HCT116 (cell line): Measurements from ENCODE around the gene ZNF593. TPM values are rescaled to one million over a fixed set of nuclear protein-coding genes. Genes with fewer than 3 reads are reported as not detected.

Experiments used
- ATAC-seq: fragments of 200-7000 bp; cut with Tn5 transposase; 2 replicates; pipeline ENCODE4 v1.9.1; 2020; ENCODE audit warnings: mild to moderate bottlenecking, moderate library complexity
- BruUV-seq: library from RNA; stranded (reverse); fragments of 400-500 nt; replicated peaks from 2 replicates; lab custom pipeline; 2021; lab: Mats Ljungman, UMichigan
- CTCF ChIA-PET: fragments of 300-600 bp; sonication (Branson Sonifier 250); formaldehyde crosslinking; loops from one replicate; lab custom pipeline; 2021; ENCODE audit warnings: antibody characterized with exemption; lab: Charles Lee
- POLR2A ChIA-PET: fragments of 300-600, 350-600 bp; sonication (Branson Sonifier 250); formaldehyde crosslinking; loops from one replicate; lab custom pipeline; 2021; ENCODE audit warnings: antibody characterized with exemption; lab: Charles Lee
- RAD21 ChIA-PET, 2 experiments: fragments of 300-600 bp; sonication (Branson Sonifier 250); formaldehyde crosslinking; loops; one replicate each; lab custom pipeline; 2023; ENCODE audit warnings: low total read pairs in 2 of 2; ENCODE audit not compliant: uncharacterized antibody in 2 of 2, unreplicated experiment in 2 of 2, low non-redundant PET in 1 of 2; lab: Charles Lee
- DNase-seq: peaks from one replicate; pipeline ENCODE4 v3.0.0-alpha.2; 2010; ENCODE audit warnings: low read depth, low spot score
- H2AFZ ChIP-seq: fragments of 200-600 bp; shearing (Covaris generic), sonication (generic); 2 replicates; pipeline ENCODE4 v1.6.1; 2017; ENCODE audit warnings: low read depth, mixed run types, mixed read lengths, antibody characterized with exemption, low read length; ENCODE audit not compliant: poor library complexity, severe bottlenecking
- H3K27ac ChIP-seq: 2 replicates; pipeline ENCODE4 v1.5.1; 2012; ENCODE audit warnings: low read depth, low read length
- H3K27me3 ChIP-seq: fragments of 200-600 bp; sonication (generic); 2 replicates; pipeline ENCODE4 v1.6.1; 2016; ENCODE audit warnings: mixed run types, low read length, mixed read lengths; ENCODE audit not compliant: insufficient read depth
- H3K36me3 ChIP-seq, 2 experiments: fragments of 200-500 bp in 1 of 2; fragments of 200-600 bp in 1 of 2; sonication (Bioruptor generic) in 1 of 2; sonication (generic) in 1 of 2; 2 replicates each; pipeline versions ENCODE4 v1.5.1 to v1.6.1; 2014 to 2016; ENCODE audit warnings: low read length in 2 of 2, inconsistent platforms in 1 of 2, mixed read lengths in 1 of 2, mixed run types in 1 of 2; ENCODE audit not compliant: insufficient read depth in 2 of 2, control insufficient read depth in 1 of 2
- H3K4me1 ChIP-seq, 2 experiments: fragments of 200-600 bp in 1 of 2; sonication (generic) in 1 of 2; 2 replicates each; pipeline versions ENCODE4 v1.5.1 to v1.6.1; 2012 to 2017; ENCODE audit warnings: low read length in 2 of 2, inconsistent platforms in 1 of 2, mild to moderate bottlenecking in 1 of 2, mixed read lengths in 1 of 2, mixed run types in 1 of 2, moderate library complexity in 1 of 2; ENCODE audit not compliant: insufficient read depth in 2 of 2, control insufficient read depth in 1 of 2
- H3K4me2 ChIP-seq: fragments of 200-600 bp; sonication (generic); 2 replicates; pipeline ENCODE4 v1.6.1; 2017; ENCODE audit warnings: mixed run types, low read length, mixed read lengths
- H3K4me3 ChIP-seq, 2 experiments: fragments of 200-600 bp in 1 of 2; sonication (generic) in 1 of 2; replicated peaks in 1 of 2; 2 replicates each; pipeline ENCODE4 v1.5.1; 2011 to 2016; ENCODE audit warnings: low read length in 2 of 2, control low read depth in 1 of 2, low read depth in 1 of 2, mild to moderate bottlenecking in 1 of 2, mixed read lengths in 1 of 2, mixed run types in 1 of 2
- H3K79me2 ChIP-seq: fragments of 200-600 bp; sonication (generic); 2 replicates; pipeline ENCODE4 v1.6.1; 2017; ENCODE audit warnings: mild to moderate bottlenecking, mixed run types, low read length, moderate library complexity, mixed read lengths; ENCODE audit not compliant: insufficient read depth
- H3K9ac ChIP-seq: fragments of 200-600 bp; sonication (generic); 2 replicates; pipeline ENCODE4 v1.6.1; 2016; ENCODE audit warnings: low read length, mixed read lengths
- H3K9me2 ChIP-seq: fragments of 200-600 bp; sonication (generic), shearing (Covaris generic); 2 replicates; pipeline ENCODE4 v1.6.1; 2017; ENCODE audit warnings: mixed run types, mild to moderate bottlenecking, moderate library complexity; ENCODE audit not compliant: insufficient read depth
- H3K9me3 ChIP-seq, 2 experiments: fragments of 200-500 bp in 1 of 2; fragments of 200-600 bp in 1 of 2; sonication (Bioruptor generic) in 1 of 2; sonication (generic) in 1 of 2; 2 replicates each; pipeline ENCODE4 v1.6.1; 2014 to 2017; ENCODE audit warnings: low read length in 2 of 2, mixed read lengths in 2 of 2, inconsistent platforms in 1 of 2, low read depth in 1 of 2, mild to moderate bottlenecking in 1 of 2, mixed run types in 1 of 2, moderate library complexity in 1 of 2; ENCODE audit not compliant: control insufficient read depth in 1 of 2, insufficient read depth in 1 of 2
- H4K20me1 ChIP-seq: fragments of 200-600 bp; sonication (generic), shearing (Covaris generic); 2 replicates; pipeline ENCODE4 v1.6.1; 2017; ENCODE audit warnings: mixed run types, mild to moderate bottlenecking, moderate library complexity; ENCODE audit not compliant: insufficient read depth
- ELF1 ChIP-seq: IDR thresholded peaks from 2 replicates; pipeline ENCODE4 v1.6.1; 2012; ENCODE audit warnings: low read depth, borderline replicate concordance
- JUND ChIP-seq: IDR thresholded peaks from 2 replicates; pipeline ENCODE4 v1.6.1; 2012
- POLR2AphosphoS5 ChIP-seq: IDR thresholded peaks from 2 replicates; pipeline ENCODE4 v1.6.1; 2011; ENCODE audit warnings: mild to moderate bottlenecking, low read depth, low read length, moderate library complexity
- RAD21 ChIP-seq: IDR thresholded peaks from 2 replicates; pipeline ENCODE4 v1.6.1; 2012; ENCODE audit warnings: low read depth, mild to moderate bottlenecking
- SIN3A ChIP-seq: IDR thresholded peaks from 2 replicates; pipeline ENCODE4 v1.6.1; 2012; ENCODE audit warnings: low read depth
- SP1 ChIP-seq: IDR thresholded peaks from 2 replicates; pipeline ENCODE4 v1.6.1; 2012; ENCODE audit warnings: low read depth
- SRF ChIP-seq: IDR thresholded peaks from 2 replicates; pipeline ENCODE4 v1.6.1; 2012; ENCODE audit warnings: low read depth
- ZFX ChIP-seq: fragments of 450-650 bp; IDR thresholded peaks from 2 replicates; pipeline ENCODE4 v1.6.1; 2017
- ZNF274 ChIP-seq: fragments of 200-500 bp; sonication (Bioruptor generic); IDR thresholded peaks from 2 replicates; pipeline ENCODE4 v1.6.1; 2014; ENCODE audit warnings: mild to moderate bottlenecking, low read depth, low read length, inconsistent platforms
- intact Hi-C: fragments of 100-400 bp; cut with micrococcal nuclease; formaldehyde crosslinking; loops from 2 replicates; pipeline ENCODE4 v1.10.0; 2022
- total RNA-seq: library from RNA; stranded (reverse); gene quantifications from one replicate; pipeline ENCODE4 v1.2.1, GENCODE V29; 2021; ENCODE audit not compliant: unreplicated experiment
- TF ChIP-seq, protein P1 (sequence below): IDR thresholded peaks from 2 replicates; pipeline ENCODE4 v1.6.1; 2011; ENCODE audit warnings: mild to moderate bottlenecking, low read length, moderate library complexity; ENCODE audit not compliant: insufficient replicate concordance; ENCODE audit errors: extremely low read depth

Gene ZNF593
- total RNA-seq, 1 experiment from 2014 or later, result 62.4 TPM

- TF ChIP-seq, protein P1, sequence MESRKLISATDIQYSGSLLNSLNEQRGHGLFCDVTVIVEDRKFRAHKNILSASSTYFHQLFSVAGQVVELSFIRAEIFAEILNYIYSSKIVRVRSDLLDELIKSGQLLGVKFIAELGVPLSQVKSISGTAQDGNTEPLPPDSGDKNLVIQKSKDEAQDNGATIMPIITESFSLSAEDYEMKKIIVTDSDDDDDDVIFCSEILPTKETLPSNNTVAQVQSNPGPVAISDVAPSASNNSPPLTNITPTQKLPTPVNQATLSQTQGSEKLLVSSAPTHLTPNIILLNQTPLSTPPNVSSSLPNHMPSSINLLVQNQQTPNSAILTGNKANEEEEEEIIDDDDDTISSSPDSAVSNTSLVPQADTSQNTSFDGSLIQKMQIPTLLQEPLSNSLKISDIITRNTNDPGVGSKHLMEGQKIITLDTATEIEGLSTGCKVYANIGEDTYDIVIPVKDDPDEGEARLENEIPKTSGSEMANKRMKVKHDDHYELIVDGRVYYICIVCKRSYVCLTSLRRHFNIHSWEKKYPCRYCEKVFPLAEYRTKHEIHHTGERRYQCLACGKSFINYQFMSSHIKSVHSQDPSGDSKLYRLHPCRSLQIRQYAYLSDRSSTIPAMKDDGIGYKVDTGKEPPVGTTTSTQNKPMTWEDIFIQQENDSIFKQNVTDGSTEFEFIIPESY, result no peak
- TF ChIP-seq ZFX, result no peak
- no peak for TF ChIP-seq SP1
- no peak for TF ChIP-seq POLR2AphosphoS5
- TF ChIP-seq SIN3A, result no peak
- TF ChIP-seq SRF, result no peak
Measured at GRCh38 chr1:26184086-26184485, 14.4 kb downstream of the ZNF593 start (continued).

GRCh38 chr1:26184883-26185282, 15.2 kb downstream of the ZNF593 start:
- Histone ChIP-seq H2AFZ (no peak overlapping the region), H3K36me3 (no peaks in the 10 kb centered on the region; a peak in 1 of 4 replicates), H3K4me1 (peaks cover 0 to 6% of the 10 kb centered on the region in 2 experiments; a peak in 2 of 4 replicates), H3K9ac (no peak overlapping the region), H4K20me1 (no peaks in the 10 kb centered on the region), H3K27me3 (no peaks in the 10 kb centered on the region), H3K9me3 (no peaks in the 10 kb centered on the region), H3K27ac (no peak overlapping the region), H3K4me3 (no peak overlapping the region)
- POLR2A ChIA-PET, result no interaction called here
- RAD21 ChIA-PET, result no interaction called here
- CTCF ChIA-PET, result interaction anchor here (1.4 kb wide), 1 partner anchor 15 kb away, joined by 3 read pairs; the partner anchor contains the start of gene ZNF593
- TF ChIP-seq RAD21, result no peak
- TF ChIP-seq POLR2AphosphoS5, result no peak
- no peak for TF ChIP-seq JUND
- no peak for TF ChIP-seq ZNF274
- TF ChIP-seq, protein P1, result no peak
- no peak for TF ChIP-seq ELF1
- TF ChIP-seq, all 23 proteins: peak for 0
- H3K9me2 ChIP-seq, result no peaks in the 10 kb centered on the region
- intact Hi-C loops, result no loop called here
- DNase-seq, result no peak
- BruUV-seq, result no TSS peak
- H3K79me2 ChIP-seq, result no peaks in the 10 kb centered on the region
- no peak for ATAC-seq
- H3K4me2 ChIP-seq, result no peak overlapping the region
